ENCODE measurements around the gene THSD7A.

GRCh38 chr7:11341285-11341944, 490.6 kb downstream of the THSD7A start:
- TF ChIP-seq POLR2AphosphoS5 (IDR thresholded peaks at IDR 0.05; ENCODE audit: low read depth, low read length) = no peak
- no peak for TF ChIP-seq TAF1 (IDR thresholded peaks at IDR 0.05; ENCODE audit: borderline replicate concordance, low read depth, low read length)
- TF ChIP-seq POLR2A (IDR thresholded peaks at IDR 0.05; ENCODE audit: low read depth, low read length) = no peak

Measured in GM12892 (cell line).